HUDEP-2 (cell line): ENCODE results near the gene RELT.

ENCODE experiments used
- DNase-seq, 76 experiments: peaks; one replicate each; lab custom pipeline; 2025; ENCODE audit not compliant: unreplicated experiment in 76 of 76; lab: John Stamatoyannopoulos, UW

The RELT gene

GRCh38 chr11:73376160-73376802, at the start of gene RELT:
RELT (plus strand) TSS chr11:73376399; CDS start chr11:73389137, 12,738 bp downstream.
- peak in 75 of 76 experiments; percentile 28 to 97 (median 92) for DNase-seq

GRCh38 chr11:73326929-73327811, 49.0 kb upstream of the RELT start:
- no peak for DNase-seq

GRCh38 chr11:73327812-73328364, 48.3 kb upstream of the RELT start:
- DNase-seq = no peak

- peak in 3 of 76 experiments; percentile 4 to 9 (median 8) for DNase-seq
These were observed 45.6 kb upstream of the RELT start for GRCh38 chr11:73330569-73331093.

- DNase-seq = no peak
These were observed 44.9 kb upstream of the RELT start for GRCh38 chr11:73331138-73331916.

GRCh38 chr11:73333173-73333572, 43.0 kb upstream of the RELT start:
- DNase-seq = no peak

GRCh38 chr11:73333640-73334383, 42.4 kb upstream of the RELT start:
- no peak for DNase-seq

- DNase-seq = peak in 35 of 76 experiments; percentile 2 to 53 (median 25)
These were observed 41.6 kb upstream of the RELT start for GRCh38 chr11:73334384-73335203.

- peak in 61 of 76 experiments; percentile 5 to 79 (median 41) for DNase-seq
These were observed 40.8 kb upstream of the RELT start for GRCh38 chr11:73335204-73335923.

GRCh38 chr11:73337846-73338245, 38.4 kb upstream of the RELT start:
- DNase-seq = no peak

- DNase-seq = no peak
These were observed 37.9 kb upstream of the RELT start for GRCh38 chr11:73338279-73338678.

GRCh38 chr11:73340164-73340563, 36.0 kb upstream of the RELT start:
- DNase-seq = no peak

- no peak for DNase-seq
These were observed 33.6 kb upstream of the RELT start for GRCh38 chr11:73342633-73343032.

- DNase-seq = no peak
These were observed 32.9 kb upstream of the RELT start for GRCh38 chr11:73343076-73343873.

- peak in 5 of 76 experiments; percentile 15 to 54 (median 29) for DNase-seq
These were observed 32.0 kb upstream of the RELT start for GRCh38 chr11:73344191-73344607.

GRCh38 chr11:73345481-73346160, 30.6 kb upstream of the RELT start:
- DNase-seq = no peak
